ENCODE measurements around the gene PLXDC2.

Gene PLXDC2

DNA sequence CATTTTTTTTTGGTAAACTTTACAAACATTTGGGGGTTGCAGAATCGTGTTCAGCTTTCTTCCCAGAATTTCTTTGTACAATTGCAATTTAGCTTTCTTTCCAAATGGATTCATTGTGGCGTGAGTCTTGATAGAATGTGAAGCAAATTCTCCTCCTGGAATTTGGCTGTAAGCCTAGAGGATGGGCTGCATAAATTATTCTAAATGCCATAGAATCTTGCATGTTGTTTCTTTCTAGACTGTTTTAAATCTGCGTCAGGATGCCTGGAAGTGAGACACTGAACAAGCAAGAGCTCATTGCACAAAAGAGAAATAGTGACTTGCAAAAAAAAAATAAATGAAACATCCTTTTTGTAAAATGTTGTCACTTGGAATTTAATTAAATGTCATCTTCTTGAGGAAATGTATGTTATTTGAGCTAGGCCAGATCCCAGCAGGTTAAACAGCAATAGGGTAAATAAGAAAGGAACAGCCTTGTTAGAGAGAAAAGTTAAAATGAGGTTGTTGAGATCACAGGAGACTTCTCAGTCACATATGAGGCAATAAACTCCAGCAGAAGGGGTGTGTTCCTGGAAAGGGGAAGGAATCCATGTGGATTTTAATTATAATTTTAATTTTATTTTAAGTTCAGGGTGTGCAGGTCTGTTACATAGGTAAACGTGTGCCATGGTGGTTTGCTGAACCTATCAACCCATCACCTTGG is 483.0 kb downstream of the PLXDC2 start:
- peak; percentile 57 for DNase-seq

DNA sequence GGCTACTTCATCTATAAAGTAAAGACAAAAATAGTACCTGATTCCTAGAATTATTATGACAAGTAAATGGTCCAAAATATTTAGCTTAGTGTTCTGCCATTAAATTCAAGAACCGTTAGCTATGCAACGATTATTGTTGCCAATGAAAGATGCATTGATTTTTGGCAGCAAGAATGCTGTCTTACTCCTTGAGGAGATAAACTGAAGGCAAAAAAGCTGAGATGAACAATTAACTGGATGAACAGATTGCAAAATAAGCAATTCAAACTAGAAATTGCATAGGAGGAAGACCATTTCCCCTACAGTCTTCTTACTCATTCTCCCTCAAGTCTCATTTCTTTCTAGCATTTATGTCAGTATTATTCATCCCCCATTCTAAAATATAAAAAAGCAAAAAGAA is 484.5 kb downstream of the PLXDC2 start:
- no peak for DNase-seq

DNA sequence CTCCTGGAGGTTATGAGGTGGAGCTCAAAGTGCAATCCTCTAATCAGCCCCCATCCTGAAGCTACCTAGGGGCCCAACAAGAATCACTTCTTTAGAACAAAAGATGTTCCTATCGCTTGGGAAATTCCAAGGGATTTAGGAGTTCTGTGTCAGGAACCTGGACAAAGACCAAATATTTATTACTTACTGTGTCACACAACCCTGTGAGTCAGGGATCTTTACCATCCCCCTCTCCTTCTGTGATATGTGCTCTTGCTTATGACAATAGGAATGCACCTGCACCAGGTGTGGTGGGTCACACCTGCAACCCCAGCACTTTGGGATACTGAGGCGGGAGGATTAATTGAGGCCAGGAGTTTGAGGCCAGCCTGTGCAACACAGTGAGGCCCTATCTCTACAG is 485.8 kb downstream of the PLXDC2 start:
- no peak for DNase-seq

DNA sequence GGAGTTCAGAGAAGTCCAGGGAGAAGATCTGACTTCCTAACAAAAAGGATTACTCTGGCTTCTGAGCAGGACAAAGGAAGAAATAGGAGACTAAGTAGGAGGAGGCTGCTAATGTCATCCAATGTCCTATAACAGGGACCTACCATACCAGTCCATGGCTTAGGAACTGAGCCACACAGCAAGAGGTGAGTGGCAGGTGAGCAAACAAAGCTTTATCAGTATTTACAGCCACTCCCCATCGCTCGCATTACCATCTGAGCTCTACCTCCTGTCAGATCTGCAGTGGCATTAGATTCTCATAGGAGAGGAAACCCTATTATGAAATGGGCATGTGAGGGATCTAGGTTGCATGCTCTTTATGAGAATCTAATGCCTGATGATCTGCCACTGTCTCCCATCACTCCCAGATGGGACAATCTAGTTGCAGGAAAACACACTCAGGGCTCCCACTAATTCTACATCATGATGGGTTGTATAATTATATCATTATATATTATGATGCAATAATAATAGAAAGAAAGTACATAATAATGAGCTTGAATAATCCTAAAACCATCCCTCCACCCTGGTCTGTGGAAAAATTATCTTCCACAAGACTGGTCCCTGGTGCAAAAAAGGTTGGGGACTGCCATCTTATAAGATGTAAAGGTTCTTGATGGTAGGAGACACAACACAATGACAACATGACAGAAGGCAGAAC is 487.4 kb downstream of the PLXDC2 start:
- DNase-seq: no peak

DNA sequence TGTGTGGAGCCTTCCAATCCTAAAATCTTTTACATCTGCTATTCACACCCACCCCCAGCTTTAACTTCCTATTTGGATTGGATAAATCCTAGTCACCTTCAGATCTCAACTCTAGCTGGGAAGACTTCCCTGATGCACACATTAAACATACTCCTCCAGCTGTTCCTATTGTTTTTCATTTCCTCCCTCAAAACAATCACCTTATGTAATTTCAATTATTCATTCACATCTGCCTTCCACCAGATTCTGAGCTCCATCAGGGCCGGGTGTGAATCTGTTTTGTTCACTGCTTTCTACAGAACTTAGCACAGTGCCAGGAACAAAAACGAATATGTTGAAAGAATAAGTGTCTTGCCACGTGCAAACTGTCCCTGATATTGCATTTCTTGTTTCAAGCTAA is 497.4 kb downstream of the PLXDC2 start:
- no peak for DNase-seq

DNA sequence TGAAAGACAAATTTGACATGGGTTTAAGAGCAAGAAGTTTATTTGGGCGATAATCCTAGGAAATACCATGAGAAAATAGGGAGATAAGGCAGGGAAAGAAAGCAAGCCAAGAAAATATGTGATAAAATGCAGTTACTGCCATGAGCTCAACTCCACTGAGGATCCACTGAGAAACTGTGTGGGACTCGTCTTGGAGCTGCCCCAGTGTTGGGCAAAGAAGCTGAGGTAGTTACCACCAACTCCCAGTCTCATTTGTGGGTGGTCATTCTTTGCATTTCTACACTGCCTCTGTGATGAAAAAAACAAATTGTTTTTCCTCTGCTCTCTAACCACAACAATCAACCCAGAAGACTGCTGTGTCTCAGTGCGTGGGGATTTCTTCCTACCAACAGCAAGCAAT is 498.2 kb downstream of the PLXDC2 start:
- no peak for DNase-seq

DNA sequence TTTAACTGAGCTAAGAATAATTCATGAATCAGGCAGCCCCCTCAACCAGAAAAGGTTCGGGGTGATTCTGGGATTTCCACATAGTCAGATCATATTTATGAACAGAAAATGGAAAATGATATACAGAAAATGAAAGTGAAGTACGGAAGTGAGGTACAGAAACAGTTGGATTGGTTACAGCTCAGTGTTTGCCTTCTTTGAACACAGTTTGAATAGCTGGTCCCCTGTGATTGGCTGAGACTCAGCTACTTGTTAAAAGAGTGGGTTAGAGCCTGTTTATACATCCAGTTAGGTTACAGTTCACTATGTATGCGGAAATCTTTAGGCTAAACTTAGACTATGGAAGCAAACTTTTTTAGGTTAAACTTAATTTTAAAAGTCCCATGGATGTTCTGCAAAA is 511.7 kb downstream of the PLXDC2 start:
- DNase-seq: no peak

DNA sequence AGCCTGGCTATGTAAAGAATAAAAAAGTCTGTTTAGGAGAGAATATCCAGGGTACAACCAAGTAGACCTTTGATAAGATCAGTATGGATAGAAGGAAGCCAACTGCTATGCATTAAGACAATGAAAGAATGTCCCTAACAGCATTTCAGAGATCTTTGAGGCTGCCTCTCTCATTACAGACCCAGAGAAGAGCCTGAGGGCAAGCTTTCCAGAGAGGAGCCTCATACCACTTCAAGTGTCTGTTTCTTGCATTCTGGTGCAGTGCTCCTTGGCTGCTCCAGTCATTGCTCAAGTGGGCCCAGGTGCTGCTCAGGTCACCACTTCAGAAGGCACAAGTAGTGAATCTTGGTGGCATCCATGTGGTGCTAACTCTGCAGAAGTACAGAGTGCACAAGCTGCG is 514.0 kb downstream of the PLXDC2 start:
- no peak for DNase-seq

DNA sequence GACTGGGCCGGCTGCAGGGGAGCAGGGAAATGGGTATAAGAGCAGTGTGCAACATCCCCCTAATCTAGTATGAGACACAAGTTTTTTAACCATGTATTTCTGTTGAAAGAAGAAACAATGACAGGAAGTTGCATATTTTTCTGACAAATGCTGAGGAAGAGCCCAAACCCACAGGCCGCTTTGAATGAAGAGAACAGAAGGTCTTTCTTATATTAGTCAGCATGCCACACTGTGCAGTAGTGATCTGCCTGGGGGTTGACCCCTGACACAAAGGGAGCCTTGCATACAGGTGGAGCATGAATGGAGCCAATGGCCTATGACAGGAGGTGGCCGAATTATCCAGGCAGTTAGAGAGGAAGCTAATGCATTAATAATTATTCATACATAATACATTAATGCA is 518.3 kb downstream of the PLXDC2 start:
- DNase-seq: no peak
